ENCODE data around the gene POLR3E.
A peak's percentile ranks its signal among the peaks of the same experiment; 100 is the strongest.

The POLR3E gene, protein sequence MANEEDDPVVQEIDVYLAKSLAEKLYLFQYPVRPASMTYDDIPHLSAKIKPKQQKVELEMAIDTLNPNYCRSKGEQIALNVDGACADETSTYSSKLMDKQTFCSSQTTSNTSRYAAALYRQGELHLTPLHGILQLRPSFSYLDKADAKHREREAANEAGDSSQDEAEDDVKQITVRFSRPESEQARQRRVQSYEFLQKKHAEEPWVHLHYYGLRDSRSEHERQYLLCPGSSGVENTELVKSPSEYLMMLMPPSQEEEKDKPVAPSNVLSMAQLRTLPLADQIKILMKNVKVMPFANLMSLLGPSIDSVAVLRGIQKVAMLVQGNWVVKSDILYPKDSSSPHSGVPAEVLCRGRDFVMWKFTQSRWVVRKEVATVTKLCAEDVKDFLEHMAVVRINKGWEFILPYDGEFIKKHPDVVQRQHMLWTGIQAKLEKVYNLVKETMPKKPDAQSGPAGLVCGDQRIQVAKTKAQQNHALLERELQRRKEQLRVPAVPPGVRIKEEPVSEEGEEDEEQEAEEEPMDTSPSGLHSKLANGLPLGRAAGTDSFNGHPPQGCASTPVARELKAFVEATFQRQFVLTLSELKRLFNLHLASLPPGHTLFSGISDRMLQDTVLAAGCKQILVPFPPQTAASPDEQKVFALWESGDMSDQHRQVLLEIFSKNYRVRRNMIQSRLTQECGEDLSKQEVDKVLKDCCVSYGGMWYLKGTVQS

DNA sequence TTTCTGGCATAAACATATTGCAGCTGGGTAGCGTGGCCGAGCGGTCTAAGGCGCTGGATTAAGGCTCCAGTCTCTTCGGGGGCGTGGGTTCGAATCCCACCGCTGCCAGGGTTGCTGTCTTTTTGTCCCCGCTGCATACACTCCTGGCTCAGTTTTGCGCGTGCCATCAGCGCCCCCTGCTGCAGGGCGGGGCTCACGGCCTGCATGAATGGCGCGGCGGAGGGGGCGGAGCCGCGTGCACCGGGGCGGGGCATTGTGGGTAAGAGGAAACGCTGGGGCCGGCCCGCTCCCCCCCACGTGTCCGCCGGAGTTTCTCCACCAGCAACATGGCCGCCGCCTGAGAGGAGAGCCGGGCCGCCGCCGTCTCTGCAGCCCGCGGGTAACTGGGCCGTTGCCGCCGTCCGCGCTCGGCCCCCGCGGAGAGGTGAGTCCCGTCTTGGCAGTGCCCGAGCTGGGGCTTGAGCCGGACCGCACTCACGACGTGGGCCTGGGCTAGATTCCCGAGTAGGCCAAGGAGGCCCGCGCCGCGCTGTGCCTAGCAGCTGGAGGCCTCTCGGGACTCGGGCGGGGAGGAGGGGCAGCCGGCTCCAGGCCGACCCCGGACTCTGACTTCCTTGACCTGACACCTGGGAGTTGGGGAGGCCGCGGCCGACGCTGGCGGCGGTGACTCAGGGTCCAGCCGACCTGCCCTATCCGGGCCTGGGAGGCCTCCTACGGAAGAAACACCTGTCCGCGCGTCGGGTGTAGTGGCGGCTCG is at the start of gene POLR3E:
Gene POLR3E (plus strand): TSS at position 296 of the 757 bp plus-strand sequence. CDS start 5,560 bp downstream, outside the sequence.
- peak within 1 kb of the TSS; percentile 79 for H3K4me3 ChIP-seq (ENCODE audit: low read depth, low read length)
- DNase-seq (ENCODE audit: low read depth), result peak; percentile 85

DNA sequence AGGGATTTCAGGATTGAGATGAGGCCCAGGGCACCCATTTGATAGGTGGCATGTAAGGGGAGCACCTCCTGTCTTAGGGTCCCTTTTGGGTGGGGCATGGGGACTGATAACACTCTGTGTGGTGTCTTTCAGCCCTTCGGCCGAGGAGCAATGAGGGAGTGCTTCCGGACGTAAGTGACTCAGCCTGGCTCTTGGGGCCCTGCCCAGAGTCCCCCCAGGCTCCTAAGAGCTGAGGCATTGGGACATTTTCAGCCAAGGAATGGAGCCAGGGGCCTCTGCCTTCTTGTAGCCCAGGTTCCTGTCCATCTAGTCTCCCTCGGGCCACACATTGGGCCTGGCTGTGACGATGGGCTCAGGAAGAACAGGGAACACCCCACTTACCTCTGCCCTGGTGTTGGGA is 46.7 kb upstream of the POLR3E start:
- DNase-seq (ENCODE audit: low read depth), result no peak
- H3K4me3 ChIP-seq (ENCODE audit: low read depth, low read length), result no peak overlapping the region

DNA sequence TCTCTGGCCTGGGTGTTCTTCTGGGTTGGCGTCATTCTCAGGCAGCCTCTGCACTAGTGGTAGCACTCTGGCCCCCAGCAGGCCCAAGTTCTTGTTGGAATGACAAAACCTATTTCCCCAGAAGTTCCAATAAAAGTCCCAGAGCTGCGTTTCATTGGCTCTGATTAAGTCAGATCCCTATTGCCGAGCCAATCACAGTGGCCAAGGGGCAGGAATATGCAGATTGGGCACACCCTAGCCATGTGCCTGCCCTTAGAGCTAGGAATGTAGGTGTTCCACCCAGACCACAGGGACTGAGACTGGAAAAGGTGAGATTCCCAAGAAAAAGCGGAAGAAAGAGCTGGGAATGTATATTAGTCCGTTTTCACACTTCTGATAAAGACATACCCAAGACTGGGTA is 44.9 kb upstream of the POLR3E start:
- H3K4me3 ChIP-seq (ENCODE audit: low read depth, low read length), result no peak overlapping the region
- no peak for DNase-seq (ENCODE audit: low read depth)

DNA sequence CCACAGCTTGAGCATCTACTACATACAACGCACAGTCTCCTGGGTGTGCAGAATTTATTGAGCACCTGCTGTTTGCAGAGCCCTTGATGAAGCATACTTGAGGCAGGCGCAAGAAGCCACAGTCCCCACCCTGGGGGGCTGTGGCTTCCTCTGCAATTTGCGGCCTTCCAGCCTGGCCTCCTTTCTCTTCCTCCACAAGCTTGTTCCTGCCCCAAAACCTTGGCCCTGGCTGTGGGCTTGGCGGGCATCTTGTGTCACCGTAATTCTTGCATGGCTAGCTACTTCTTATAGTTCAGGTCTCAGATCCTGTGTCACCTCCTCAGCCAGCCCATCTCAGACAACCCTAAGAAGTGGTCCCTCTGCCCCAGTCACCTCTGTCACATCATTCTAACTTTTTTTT is 43.9 kb upstream of the POLR3E start:
- DNase-seq (ENCODE audit: low read depth), result no peak
- no peak overlapping the region for H3K4me3 ChIP-seq (ENCODE audit: low read depth, low read length)

DNA sequence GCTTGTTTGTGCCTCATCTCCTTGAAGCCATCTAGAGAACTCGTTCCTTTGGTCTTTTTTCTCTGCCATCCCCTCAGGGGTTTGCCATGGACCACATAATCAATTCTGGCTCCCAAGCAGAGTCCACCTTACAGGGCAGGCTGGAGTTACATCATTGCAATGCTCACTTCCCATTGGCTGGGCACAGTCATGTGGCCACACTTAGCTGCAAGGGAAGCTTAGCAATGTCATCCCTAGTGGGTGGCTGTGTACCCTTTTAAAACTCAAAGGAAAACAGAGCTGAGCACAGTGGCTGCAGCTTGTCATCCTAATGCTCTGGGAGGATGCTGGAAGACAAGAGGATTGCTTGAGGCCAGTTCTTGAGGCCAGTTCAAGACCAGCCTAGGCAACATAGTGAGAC is 41.9 kb upstream of the POLR3E start:
- no peak for DNase-seq (ENCODE audit: low read depth)
- no peak overlapping the region for H3K4me3 ChIP-seq (ENCODE audit: low read depth, low read length)

DNA sequence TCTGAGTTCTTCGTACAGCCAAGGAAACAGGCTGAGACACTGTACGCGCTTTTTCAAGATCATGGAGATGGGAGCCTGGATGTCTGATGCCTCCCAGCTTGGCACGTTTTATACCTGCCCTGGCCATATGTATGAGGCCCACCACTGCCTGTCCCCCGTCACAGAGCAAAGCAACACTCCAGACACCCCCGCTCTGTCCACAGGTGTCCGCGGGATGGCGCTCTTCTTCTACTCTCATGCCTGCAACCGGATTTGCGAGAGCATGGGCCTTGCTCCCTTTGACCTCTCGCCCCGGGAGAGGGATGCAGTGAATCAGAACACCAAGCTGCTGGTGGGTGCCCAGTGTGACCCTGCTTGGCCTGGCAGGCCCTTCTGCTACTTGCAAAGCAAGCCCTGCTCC is 39.8 kb upstream of the POLR3E start:
- no peak overlapping the region for H3K4me3 ChIP-seq (ENCODE audit: low read depth, low read length)

DNA sequence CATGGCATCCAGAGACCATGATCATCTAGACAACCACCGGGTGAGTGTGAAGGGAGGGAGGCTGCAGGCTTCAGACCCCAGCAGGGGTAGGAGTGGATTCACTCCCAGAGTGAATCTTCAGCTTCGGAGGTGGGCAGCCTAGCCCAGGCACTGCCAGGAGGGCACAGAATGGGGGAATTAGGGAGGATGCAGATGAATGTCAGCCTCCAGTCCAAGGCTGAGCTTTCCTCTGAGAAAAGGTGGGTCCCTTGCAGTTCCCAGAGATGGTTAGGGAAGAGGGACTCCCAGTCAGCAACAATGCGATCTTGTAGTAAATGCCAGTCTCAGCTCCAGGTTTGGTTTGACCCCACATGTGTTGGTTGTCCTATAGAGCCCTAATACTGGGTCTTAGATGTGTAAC is 36.7 kb upstream of the POLR3E start:
- DNase-seq (ENCODE audit: low read depth), result no peak
- no peak overlapping the region for H3K4me3 ChIP-seq (ENCODE audit: low read depth, low read length)

More for the DNA sequence above, 39.8 kb upstream of the POLR3E start:
- no peak for DNase-seq (ENCODE audit: low read depth)

DNA sequence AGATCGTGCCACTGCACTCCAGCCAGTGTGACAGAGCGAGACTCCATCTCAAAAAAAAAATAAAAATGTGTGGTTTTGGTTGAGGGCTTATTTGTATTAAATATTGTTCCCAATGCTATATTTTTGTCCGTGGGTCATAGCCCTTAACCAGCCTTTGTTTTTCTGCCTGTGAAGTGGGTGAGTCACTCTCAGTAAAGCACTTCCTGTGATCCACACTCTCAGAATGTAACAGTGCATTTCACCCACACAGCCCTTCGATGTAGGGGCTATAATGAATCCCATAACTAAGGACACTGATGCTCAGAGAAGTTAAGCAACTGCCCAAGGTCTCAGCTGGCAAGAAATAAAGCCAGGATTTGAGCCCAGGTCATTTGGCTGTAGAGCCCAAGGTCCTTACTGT is 34.7 kb upstream of the POLR3E start:
- H3K4me3 ChIP-seq (ENCODE audit: low read depth, low read length), result no peak overlapping the region
- no peak for DNase-seq (ENCODE audit: low read depth)

DNA sequence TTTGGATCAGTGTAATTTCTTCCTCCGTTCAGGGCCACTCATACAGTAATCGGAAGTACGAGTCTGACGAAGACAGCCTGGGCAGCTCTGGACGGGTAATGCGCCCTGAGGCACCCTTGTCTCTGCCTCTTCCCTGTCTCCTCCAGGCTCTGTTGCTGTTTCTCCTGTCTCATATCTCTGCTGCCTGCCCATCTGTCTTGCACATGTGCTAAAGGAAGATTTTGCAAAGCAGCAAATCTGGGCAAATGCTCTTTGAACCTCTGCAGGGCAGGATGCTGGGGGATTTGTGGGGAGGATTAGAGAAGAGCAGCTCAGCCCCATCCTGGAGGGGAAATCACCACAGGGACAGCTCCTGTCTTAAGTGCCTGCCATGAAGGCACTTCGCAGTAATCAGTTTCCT is 32.4 kb upstream of the POLR3E start:
- no peak for DNase-seq (ENCODE audit: low read depth)
- no peak overlapping the region for H3K4me3 ChIP-seq (ENCODE audit: low read depth, low read length)

DNA sequence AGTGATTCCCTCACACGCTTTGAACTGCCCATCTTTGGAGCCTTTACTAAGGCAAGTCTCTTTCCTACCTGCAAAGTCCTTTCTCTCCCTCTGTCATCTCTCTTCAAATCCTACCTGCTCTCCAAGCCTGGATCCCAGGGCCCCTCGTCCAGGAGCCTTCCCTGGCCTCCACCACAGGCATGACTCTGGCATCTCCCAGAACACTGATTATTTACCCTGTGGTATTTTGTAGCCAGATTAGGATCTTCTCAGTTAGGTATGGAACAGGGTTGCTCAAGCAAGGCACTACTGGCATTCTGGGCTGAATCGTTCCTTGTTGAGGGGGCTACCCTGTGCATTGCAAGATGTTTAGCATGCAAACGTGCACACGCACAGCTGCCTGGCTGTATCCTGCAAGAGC is 31.9 kb upstream of the POLR3E start:
- DNase-seq (ENCODE audit: low read depth), result no peak
- no peak overlapping the region for H3K4me3 ChIP-seq (ENCODE audit: low read depth, low read length)

DNA sequence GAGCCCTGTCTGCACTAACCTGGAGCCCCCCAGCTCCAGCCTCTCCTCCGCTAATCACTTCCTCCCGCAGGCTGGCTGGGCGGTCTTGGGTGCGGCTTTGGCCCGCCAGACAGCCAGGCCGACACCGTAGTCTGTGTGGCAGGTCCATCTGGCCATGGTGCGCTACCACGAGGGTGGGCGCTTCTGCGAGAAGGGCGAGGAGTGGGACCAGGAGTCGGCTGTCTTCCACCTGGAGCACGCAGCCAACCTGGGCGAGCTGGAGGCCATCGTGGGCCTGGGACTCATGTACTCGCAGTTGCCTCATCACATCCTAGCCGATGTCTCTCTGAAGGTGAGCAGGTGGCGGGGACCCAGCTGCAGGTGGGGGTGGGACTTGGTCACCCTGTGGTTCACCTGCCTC is 30.7 kb upstream of the POLR3E start:
- DNase-seq (ENCODE audit: low read depth), result no peak
- H3K4me3 ChIP-seq (ENCODE audit: low read depth, low read length), result no peak overlapping the region

DNA sequence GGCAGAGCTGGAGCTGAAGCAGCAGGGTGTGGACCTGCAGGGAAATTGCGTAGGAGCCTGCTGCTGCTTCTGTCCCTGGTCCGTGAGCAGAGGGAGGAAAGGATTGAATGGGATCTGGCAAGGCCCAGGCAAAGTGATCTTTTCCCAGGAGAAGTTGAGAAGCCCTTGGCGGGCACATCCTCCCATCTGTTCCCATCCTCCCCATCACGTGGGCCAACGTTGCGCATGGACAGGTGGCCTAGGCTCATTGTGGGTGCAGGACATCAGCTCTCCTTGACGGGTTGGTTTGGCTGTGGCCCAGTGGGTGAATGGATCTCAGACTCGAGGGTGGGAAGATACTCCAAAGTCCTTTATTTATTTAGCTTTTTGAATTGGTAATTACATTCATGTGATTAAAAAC is 29.4 kb upstream of the POLR3E start:
- DNase-seq (ENCODE audit: low read depth), result no peak
- H3K4me3 ChIP-seq (ENCODE audit: low read depth, low read length), result no peak overlapping the region

DNA sequence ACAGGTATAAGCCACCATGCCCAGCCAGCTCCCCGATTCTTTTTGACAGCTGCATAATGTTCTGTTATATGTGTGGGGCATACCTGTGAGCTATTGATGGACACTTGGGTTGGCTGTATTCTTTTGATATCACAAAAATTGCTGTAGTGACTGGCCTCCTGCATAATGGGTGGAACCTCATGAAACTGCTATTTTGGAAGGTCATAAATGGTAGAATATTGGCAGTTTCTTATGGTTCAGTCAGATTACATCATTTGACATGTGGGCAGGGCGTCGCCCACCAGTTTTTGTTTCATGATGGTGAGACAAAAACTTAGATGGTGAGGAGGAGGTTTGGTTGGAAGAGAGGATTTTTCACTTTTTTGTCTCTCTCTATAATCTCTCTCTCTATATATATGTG is 26.7 kb upstream of the POLR3E start:
- no peak for DNase-seq (ENCODE audit: low read depth)

DNA sequence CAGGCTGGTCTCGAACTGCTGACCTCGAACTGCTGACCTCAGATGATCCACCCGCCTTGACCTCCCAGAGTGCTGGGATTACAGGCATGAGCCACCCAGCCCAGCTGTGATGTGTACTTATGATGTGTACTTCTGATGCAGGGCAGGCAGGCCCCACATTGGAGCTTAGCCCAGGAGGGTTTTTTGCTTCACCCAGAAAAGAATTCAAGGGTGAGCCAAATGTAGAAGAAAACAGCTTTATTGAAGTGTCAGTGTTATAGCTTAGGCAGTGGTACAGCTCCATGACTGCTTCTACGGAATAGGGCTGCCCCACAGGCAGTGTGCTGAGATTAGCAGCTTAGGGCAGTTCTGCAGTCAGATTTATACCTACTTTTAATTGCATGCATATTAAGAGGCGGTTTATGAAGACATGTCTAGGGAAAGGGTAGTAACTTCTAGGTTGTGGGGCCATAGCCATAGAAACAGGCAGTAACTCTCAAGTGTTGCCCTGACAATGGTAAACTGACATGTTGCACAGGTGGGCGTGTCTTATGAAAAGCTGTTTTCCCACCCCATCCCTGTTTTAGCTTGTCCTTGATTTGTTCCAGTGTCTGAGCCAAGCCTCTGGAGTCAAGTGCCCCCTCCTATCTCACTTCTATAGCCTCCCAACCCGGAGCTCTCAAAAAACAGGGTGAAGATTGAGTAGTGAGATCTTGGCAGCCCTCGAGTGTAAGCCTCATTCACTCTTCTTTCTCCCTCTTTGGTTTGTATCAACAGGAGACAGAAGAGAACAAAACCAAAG is 24.1 kb upstream of the POLR3E start:
- no peak overlapping the region for H3K4me3 ChIP-seq (ENCODE audit: low read depth, low read length)
- DNase-seq (ENCODE audit: low read depth), result no peak

More for the DNA sequence above, 26.7 kb upstream of the POLR3E start:
- H3K4me3 ChIP-seq (ENCODE audit: low read depth, low read length), result no peak overlapping the region

DNA sequence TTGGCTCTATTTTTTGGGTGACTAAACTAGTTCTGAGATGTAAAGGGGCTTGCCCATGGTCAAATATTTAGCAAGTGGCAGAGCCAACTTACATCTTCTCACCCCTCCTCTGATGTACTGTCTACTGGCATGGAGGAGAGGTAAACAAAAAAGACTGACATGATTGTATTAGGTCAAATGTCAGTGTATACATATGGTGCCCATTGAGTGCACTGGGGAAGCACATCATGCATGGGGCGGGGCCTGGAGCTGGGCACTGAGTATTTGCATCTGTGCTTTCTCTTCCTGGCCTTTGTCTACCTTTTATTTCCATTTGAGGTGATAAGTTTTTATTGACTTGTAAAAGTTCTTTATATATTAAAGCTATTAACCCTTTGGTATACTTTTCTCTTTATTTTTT is 22.3 kb upstream of the POLR3E start:
- no peak overlapping the region for H3K4me3 ChIP-seq (ENCODE audit: low read depth, low read length)
- no peak for DNase-seq (ENCODE audit: low read depth)

DNA sequence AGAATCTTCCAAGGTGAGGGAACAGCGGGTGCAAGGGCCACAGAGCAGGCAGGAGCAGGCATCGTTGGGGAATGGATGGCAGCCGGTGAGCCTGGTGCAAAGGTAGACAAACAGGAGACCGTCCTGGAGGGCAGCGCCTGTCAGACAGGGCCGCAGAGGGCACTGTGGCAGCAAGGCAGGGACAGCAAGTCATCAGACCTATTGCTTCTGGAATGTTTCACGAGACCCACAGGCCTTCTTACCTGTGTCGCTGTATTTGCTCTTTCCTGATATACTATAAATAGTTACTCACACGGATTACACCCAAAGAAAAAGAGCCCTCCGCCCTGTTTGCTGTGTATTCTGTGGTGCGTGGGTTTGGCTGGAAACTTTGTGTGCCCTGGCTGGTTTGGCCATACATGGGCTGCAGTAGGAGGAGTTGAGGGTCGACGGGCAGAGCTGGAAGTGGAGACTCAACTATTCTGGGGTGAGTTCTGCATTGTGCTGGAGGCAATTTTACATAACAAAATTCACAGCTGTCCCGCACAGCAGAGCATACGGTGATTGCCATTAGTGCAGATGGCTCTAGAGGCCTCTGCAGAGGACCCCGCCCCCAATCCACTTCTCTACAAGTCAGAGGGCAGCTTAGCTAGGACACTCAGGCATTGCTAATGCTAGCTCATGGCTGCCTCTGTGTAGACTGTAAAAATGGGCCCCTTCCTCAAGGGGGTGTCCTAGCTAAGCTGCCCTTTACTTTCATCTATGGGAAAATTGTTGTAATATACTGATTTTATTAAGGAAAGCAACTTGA is 18.6 kb upstream of the POLR3E start:
- no peak for DNase-seq (ENCODE audit: low read depth)
- H3K4me3 ChIP-seq (ENCODE audit: low read depth, low read length), result no peak overlapping the region

DNA sequence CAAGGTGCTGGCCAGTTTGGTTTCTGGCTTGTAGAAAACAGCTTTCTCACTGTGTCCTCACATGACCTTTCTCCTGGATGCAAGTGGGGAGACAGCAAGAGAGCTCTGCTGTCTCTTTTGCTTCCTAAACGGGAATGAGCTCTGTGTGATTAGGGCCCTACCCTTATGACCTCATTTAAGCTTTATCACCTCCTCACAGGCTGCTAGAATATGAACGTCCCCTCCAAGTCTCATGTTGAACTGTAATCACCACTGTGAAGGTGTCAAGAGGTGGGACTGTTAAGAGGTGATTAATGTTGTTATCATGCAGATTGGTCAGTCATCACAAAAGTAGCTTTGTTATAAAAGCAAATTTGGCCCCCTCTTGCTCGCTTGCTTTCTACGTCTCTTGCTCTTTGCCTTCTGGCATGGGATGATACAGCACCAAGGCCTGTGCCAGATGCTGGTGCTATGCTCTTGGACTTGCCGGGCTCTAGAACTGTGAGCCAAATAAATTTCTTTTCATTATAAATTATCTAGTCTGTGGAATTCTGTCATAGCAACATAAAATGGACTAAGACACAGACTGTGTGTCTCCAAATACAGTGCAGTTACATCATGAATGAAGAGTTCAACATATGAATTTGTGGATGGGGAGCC is 14.8 kb upstream of the POLR3E start:
- no peak for DNase-seq (ENCODE audit: low read depth)
- no peak overlapping the region for H3K4me3 ChIP-seq (ENCODE audit: low read depth, low read length)

DNA sequence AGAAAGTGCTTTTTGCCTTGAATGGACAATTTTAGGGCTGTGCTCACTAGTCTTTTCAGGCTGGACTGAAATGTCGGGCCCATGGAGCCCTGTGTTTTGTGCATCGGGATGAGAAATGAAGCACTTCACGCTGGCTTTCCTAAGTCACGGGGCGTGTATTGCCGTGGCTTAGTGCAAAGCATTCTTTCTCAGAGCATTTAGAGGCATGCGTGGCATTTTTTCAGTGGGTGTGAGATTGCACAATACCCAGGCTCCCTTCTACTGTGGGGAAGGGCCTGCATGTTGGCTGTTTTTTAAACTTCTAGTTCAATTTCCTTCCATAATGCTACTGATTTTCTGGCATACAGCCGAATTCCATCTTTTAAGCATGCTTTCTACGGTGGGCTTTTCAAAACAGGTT is 12.6 kb upstream of the POLR3E start:
- DNase-seq (ENCODE audit: low read depth), result no peak

More for the DNA sequence above, 12.6 kb upstream of the POLR3E start:
- H3K4me3 ChIP-seq (ENCODE audit: low read depth, low read length), result no peak overlapping the region

Data from skeletal muscle cell (primary cell).